Caco-2 (cell line): ENCODE measurements around the gene NAALADL2. TPM values are rescaled to one million over a fixed set of nuclear protein-coding genes. Genes with fewer than 3 reads are reported as not detected.

ENCODE experiments used
- BruUV-seq: library from RNA; stranded (reverse); fragments of 400-500 nt; replicated peaks from 2 replicates; lab custom pipeline; 2021; lab: Mats Ljungman, UMichigan
- CTCF ChIA-PET: fragments of 300-600 bp; sonication (Branson Sonifier 250); formaldehyde crosslinking; loops from one replicate; lab custom pipeline; 2022; ENCODE audit warnings: antibody characterized with exemption; lab: Charles Lee
- POLR2A ChIA-PET: fragments of 300-600 bp; sonication (Branson Sonifier 250); formaldehyde crosslinking; loops from one replicate; lab custom pipeline; 2022; ENCODE audit warnings: antibody characterized with exemption; lab: Charles Lee
- DNase-seq, 2 experiments: peaks; one replicate each; pipeline versions ENCODE4 v3.0.0 to v3.0.0-alpha.2; 2020 to 2022
- H3K27me3 ChIP-seq: replicated peaks from 2 replicates; pipeline ENCODE4 v1.6.0; 2011; ENCODE audit warnings: low read length; ENCODE audit not compliant: control insufficient read depth, insufficient read depth
- H3K36me3 ChIP-seq: 2 replicates; pipeline ENCODE4 v1.5.1; 2011; ENCODE audit warnings: low read length; ENCODE audit not compliant: control insufficient read depth, insufficient read depth
- H3K4me1 ChIP-seq: fragments of 250-450 bp; sonication (Bioruptor Pico); 2 replicates; pipeline ENCODE4 v1.5.1; 2020; ENCODE audit warnings: mild to moderate bottlenecking
- H3K4me3 ChIP-seq: 2 replicates; pipeline ENCODE4 v1.5.1; 2011; ENCODE audit warnings: low read depth, mild to moderate bottlenecking, control low read depth, low read length
- H3K9me3 ChIP-seq: fragments of 250-450 bp; sonication (Bioruptor Pico); 2 replicates; pipeline ENCODE4 v1.5.1; 2020; ENCODE audit warnings: mild to moderate bottlenecking, moderate library complexity
- H3K27ac Mint-ChIP-seq: one replicate; pipeline ENCODE4 v1.8.0; 2022; ENCODE audit warnings: mixed read lengths; ENCODE audit not compliant: unreplicated experiment
- H3K27me3 Mint-ChIP-seq: one replicate; pipeline ENCODE4 v1.8.0; 2022; ENCODE audit warnings: mixed read lengths; ENCODE audit not compliant: insufficient read depth, unreplicated experiment
- H3K36me3 Mint-ChIP-seq: one replicate; pipeline ENCODE4 v1.8.0; 2022; ENCODE audit warnings: mild to moderate bottlenecking, mixed read lengths; ENCODE audit not compliant: insufficient read depth, unreplicated experiment
- H3K4me1 Mint-ChIP-seq: one replicate; pipeline ENCODE4 v1.8.0; 2022; ENCODE audit warnings: low read depth, mixed read lengths; ENCODE audit not compliant: unreplicated experiment
- H3K4me3 Mint-ChIP-seq: one replicate; pipeline ENCODE4 v1.8.0; 2022; ENCODE audit warnings: mild to moderate bottlenecking, moderate library complexity, mixed read lengths; ENCODE audit not compliant: unreplicated experiment
- H3K9me3 Mint-ChIP-seq: one replicate; pipeline ENCODE4 v1.8.0; 2022; ENCODE audit warnings: mixed read lengths; ENCODE audit not compliant: unreplicated experiment
- intact Hi-C: fragments of 100-400 bp; cut with micrococcal nuclease; formaldehyde crosslinking; loops from one replicate; pipeline ENCODE4 v1.10.0; 2022; ENCODE audit not compliant: unreplicated experiment
- total RNA-seq: library from RNA; stranded (reverse); gene quantifications from 2 replicates; pipeline ENCODE4 v1.2.3, GENCODE V29; 2022
- TF ChIP-seq, protein P1 (sequence below), 2 experiments: fragments of 200-600 bp in 1 of 2; IDR thresholded peaks; 1 replicate in 1 of 2; 2 replicates in 1 of 2; pipeline versions ENCODE4 v1.5.1 to v1.8.0; 2011 to 2022; ENCODE audit warnings: antibody characterized with exemption in 1 of 2, control low read depth in 1 of 2, inconsistent platforms in 1 of 2, low read depth in 1 of 2, low read length in 1 of 2, mild to moderate bottlenecking in 1 of 2, moderate library complexity in 1 of 2; ENCODE audit not compliant: insufficient read depth in 1 of 2, severe bottlenecking in 1 of 2, unreplicated experiment in 1 of 2

NAALADL2 gene
- total RNA-seq, 1 experiment from 2014 or later: 4.4 TPM

DNA sequence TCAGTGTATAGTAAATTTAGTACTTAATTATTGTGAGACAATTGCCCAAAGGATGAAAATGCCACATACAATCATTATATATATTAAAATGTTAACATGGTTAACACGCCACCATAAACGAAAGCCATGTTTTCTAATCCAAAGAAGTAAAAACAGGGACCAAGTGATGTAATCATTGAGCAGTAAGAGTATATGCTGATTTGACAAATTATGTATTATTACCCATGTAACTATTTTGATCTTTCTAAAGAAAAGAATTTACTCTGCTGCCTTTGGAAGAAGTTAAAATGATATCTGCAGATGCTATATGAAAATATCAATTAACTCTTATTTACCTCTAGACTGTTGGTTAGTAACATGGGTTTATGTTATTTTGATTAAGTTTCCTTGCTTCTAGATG lies 150.2 kb downstream of the NAALADL2 start:
- DNase-seq: no peak
- Histone ChIP-seq H3K4me1 (no peaks in the 10 kb centered on the region), H3K27me3 (no peaks in the 10 kb centered on the region), H3K4me3 (no peak overlapping the region), H3K9me3 (no peaks in the 10 kb centered on the region), H3K36me3 (no peaks in the 10 kb centered on the region)
- TF ChIP-seq, protein P1, sequence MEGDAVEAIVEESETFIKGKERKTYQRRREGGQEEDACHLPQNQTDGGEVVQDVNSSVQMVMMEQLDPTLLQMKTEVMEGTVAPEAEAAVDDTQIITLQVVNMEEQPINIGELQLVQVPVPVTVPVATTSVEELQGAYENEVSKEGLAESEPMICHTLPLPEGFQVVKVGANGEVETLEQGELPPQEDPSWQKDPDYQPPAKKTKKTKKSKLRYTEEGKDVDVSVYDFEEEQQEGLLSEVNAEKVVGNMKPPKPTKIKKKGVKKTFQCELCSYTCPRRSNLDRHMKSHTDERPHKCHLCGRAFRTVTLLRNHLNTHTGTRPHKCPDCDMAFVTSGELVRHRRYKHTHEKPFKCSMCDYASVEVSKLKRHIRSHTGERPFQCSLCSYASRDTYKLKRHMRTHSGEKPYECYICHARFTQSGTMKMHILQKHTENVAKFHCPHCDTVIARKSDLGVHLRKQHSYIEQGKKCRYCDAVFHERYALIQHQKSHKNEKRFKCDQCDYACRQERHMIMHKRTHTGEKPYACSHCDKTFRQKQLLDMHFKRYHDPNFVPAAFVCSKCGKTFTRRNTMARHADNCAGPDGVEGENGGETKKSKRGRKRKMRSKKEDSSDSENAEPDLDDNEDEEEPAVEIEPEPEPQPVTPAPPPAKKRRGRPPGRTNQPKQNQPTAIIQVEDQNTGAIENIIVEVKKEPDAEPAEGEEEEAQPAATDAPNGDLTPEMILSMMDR (IDR thresholded peaks at IDR 0.05; ENCODE audit: insufficient read depth in 1 of 2, low read depth in 1 of 2, low read length in 1 of 2, severe bottlenecking in 1 of 2, unreplicated experiment in 1 of 2): no peak
- no TSS peak for BruUV-seq
- Mint-ChIP-seq H3K9me3 (no peaks in the 10 kb centered on the region), H3K27me3 (no peaks in the 10 kb centered on the region), H3K4me1 (no peaks in the 10 kb centered on the region), H3K4me3 (no peak overlapping the region), H3K36me3 (no peaks in the 10 kb centered on the region), H3K27ac (no peak overlapping the region)
- ChIA-PET POLR2A (no interaction called here), CTCF (no interaction called here)
- intact Hi-C loops: no loop called here

DNA sequence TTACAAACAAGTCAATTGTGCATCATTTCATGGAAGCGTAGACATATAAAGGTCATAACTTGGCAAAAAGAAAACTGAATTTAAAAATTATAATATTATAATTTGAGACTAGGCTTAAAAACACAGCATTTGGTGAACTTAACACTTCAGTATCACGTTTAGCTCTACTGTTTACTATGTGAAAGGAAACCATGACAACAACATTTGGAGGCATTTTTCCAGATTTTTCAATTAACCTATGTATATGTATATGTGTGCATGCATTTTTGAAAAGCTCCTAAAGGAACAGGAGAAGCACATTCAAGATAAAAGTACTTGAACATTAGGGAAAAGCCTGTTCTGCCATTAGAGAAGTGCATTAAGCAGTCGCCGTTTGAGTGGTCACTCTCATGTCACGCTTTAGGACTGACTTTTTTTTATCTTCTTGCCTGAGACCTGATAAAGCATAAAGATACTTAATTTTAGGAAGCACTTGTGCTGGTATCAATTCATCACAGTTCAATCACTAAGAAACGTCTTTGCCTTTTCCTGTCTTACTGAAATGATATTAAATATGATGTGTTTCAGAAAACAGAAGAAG lies 156.0 kb downstream of the NAALADL2 start:
- Mint-ChIP-seq H3K36me3 (no peaks in the 10 kb centered on the region), H3K9me3 (no peaks in the 10 kb centered on the region), H3K4me3 (no peak overlapping the region), H3K4me1 (no peaks in the 10 kb centered on the region), H3K27ac (no peak overlapping the region), H3K27me3 (no peaks in the 10 kb centered on the region)
- H3K4me3 ChIP-seq: no peak overlapping the region
- H3K27me3 ChIP-seq: no peaks in the 10 kb centered on the region
- no peaks in the 10 kb centered on the region for H3K4me1 ChIP-seq
- no peaks in the 10 kb centered on the region for H3K9me3 ChIP-seq
- no peak for DNase-seq
- no peaks in the 10 kb centered on the region for H3K36me3 ChIP-seq
- POLR2A ChIA-PET: no interaction called here
- intact Hi-C loops: no loop called here
- no TSS peak for BruUV-seq
- TF ChIP-seq, protein P1 (IDR thresholded peaks at IDR 0.05; ENCODE audit: insufficient read depth in 1 of 2, low read depth in 1 of 2, low read length in 1 of 2, severe bottlenecking in 1 of 2, unreplicated experiment in 1 of 2): no peak
- CTCF ChIA-PET: no interaction called here

DNA sequence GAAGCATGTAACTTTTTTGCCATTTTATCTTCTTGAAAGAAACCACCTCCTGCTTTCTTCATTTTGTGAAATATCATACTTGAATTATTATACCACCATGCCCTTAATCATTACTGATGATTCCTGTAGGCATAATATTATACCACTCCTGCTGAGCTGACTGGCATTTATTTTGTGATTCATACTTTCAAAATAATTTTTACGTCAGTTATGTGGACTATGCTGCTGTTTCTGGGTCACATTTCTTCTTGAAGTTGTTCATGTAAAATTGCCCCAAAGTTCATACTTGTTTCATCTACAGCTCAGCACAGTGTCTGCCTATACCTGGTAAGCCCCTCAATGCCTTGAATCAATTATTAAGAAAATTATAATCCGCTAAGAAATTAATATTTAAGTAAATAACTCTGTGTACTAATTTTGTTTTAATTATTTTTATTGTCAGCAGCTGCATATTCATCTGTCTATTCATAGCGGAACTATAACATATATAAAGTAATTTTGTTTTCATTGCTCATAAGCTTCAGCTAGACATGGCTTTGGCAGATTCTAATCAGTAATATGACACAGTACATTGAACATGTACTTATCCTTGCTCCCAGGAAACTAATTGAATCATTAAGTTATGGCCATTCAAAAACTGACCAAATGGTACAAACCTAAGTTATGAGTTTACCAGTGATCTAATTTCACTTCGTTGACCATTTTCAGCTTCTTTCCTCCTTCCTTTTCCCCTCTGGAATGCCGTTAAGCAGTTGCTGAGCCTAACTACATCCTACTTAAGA lies 160.0 kb downstream of the NAALADL2 start:
- POLR2A ChIA-PET: no interaction called here
- no peak for DNase-seq
- H3K27ac Mint-ChIP-seq: no peak overlapping the region
- Histone ChIP-seq H3K4me1 (no peaks in the 10 kb centered on the region), H3K4me3 (no peak overlapping the region), H3K9me3 (no peaks in the 10 kb centered on the region), H3K36me3 (no peaks in the 10 kb centered on the region), H3K27me3 (no peaks in the 10 kb centered on the region)
- no peaks in the 10 kb centered on the region for H3K27me3 Mint-ChIP-seq
- H3K9me3 Mint-ChIP-seq: no peaks in the 10 kb centered on the region
- H3K36me3 Mint-ChIP-seq: no peaks in the 10 kb centered on the region
- no peak overlapping the region for H3K4me3 Mint-ChIP-seq
- CTCF ChIA-PET: no interaction called here
- no peaks in the 10 kb centered on the region for H3K4me1 Mint-ChIP-seq
- no TSS peak for BruUV-seq
- intact Hi-C loops: no loop called here
- TF ChIP-seq, protein P1 (IDR thresholded peaks at IDR 0.05; ENCODE audit: insufficient read depth in 1 of 2, low read depth in 1 of 2, low read length in 1 of 2, severe bottlenecking in 1 of 2, unreplicated experiment in 1 of 2): no peak
